Esophagus mucosa (tissue), 1 donor: Measurements from ENCODE around the gene SCN2A. TPM values are rescaled to one million over a fixed set of nuclear protein-coding genes. Genes with fewer than 3 reads are reported as not detected.
"Not testable (repeated sequence)": the region's sequence is repeated elsewhere in the genome, so short reads cannot be mapped to it uniquely, and the experiment has no call there.

Experiments used
- ATAC-seq: fragments of 200-7000 bp; cut with Tn5 transposase; one replicate; pipeline ENCODE4 v1.9.1; 2020
- total RNA-seq: library from RNA; stranded (reverse); gene quantifications from one replicate; pipeline ENCODE4 v1.2.4, GENCODE V29; 2023
- donor health status: DM: yes; HTN: yes; CAD: no.

The SCN2A gene
- total RNA-seq, 1 donor from 2014 or later, result 0.04 TPM

GRCh38 chr2:165256618-165257017, 17.4 kb downstream of the SCN2A start:
- ATAC-seq, result no peak

DNA sequence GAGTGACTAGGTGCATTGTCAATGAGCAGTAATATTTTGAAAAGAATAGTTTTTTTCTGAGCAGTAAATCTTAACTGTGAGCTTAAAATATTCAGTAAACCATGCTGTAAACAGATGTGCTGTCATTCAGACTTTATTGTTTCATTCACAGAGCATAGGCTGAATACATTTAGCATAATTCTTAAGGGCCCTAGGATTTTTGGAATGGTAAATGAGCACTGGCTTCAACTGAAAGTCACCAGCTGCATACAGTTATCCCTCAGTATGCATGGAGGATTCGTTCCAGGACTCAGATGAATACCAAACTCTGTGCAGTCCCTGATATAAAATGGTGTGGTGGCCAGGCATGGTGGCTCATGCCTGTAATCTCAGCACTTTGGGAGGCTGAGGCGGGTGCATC, 21.1 kb downstream of the SCN2A start:
- not testable (repeated sequence) for ATAC-seq

DNA sequence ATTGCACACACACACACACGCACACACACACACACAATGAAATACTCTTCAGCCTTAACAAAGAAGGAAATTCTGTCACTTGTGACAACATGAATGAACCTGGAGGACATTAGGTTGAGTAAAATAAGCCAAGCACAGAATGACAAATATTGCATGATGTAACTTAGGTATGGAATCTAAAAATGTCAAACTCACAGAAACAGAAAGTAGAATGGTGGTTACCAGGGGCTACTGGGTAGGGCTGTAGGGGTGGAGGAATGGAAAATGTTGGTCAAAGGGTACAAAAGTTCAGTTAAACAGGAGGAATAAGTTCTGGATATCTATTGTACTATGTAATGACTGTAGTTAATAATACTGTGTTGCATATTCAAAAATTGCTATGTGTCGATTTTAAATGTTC, 29.5 kb downstream of the SCN2A start:
- ATAC-seq, result no peak

- no peak for ATAC-seq
These were observed 34.0 kb downstream of the SCN2A start for GRCh38 chr2:165273176-165273575.

DNA sequence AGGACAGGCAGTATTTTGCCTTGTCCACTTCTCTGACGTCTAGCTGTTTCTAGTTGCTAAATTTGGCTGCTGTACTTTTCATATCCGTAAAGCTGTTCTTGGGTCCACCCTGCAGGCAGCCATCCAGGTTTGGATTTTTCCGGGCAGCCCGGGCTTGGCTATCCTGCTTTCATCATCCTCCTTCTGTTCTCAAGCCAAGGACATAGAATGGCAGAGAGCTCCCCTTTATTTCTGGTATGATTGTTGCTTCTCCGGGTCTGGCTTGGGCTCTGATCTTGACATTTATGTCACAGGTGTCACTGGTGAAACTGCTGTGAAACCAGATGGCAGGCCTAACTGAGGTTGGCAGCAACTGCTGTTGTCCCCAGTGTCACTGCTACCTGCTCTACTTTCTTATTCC, 35.5 kb downstream of the SCN2A start:
- ATAC-seq, result no peak

- ATAC-seq, result no peak
These were observed 36.7 kb downstream of the SCN2A start for GRCh38 chr2:165275932-165276331.

DNA sequence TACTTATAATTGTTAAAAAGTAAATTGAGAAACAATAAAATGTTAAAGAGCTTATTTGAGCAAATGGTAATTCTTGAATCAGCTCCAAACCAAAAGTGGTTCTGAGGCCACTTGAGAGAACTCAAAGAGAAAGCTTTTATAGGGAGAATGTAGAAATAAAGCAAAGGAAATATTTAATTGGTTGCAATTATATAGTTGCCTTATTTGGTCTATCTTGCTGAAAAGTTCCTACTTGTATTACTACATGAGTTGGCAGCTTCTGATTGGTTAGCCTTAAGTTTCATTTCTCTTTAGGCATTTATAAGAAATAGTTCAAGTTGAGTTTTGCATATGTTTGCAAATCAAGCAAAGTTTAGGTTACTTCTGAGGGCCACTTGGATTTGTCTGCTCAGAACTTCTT, 38.1 kb downstream of the SCN2A start:
- ATAC-seq, result no peak

- ATAC-seq, result no peak
These were observed 38.8 kb downstream of the SCN2A start for GRCh38 chr2:165277860-165278656.

DNA sequence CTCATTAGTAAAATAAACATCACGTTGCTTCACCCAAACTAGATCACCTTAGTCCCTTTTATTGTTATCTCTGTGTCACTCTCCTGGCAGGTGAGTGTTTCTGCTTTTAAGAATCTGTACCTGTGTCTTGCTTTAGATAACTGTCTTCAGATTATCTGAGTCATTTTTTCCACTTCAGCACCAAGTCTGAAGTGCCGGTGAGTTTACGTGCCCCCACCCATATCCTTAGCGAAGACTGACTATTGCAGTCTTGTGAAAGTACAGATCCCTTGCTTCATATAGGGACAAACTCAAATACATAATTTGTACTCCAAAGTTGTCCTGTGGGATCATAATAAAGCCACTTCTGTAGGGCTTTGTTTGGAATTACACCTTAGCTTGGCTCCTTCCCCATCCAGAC, 41.1 kb downstream of the SCN2A start:
- ATAC-seq, result no peak

GRCh38 chr2:165281387-165281786, 42.2 kb downstream of the SCN2A start:
- ATAC-seq, result no peak

GRCh38 chr2:165283342-165283741, 44.1 kb downstream of the SCN2A start:
- ATAC-seq, result no peak

DNA sequence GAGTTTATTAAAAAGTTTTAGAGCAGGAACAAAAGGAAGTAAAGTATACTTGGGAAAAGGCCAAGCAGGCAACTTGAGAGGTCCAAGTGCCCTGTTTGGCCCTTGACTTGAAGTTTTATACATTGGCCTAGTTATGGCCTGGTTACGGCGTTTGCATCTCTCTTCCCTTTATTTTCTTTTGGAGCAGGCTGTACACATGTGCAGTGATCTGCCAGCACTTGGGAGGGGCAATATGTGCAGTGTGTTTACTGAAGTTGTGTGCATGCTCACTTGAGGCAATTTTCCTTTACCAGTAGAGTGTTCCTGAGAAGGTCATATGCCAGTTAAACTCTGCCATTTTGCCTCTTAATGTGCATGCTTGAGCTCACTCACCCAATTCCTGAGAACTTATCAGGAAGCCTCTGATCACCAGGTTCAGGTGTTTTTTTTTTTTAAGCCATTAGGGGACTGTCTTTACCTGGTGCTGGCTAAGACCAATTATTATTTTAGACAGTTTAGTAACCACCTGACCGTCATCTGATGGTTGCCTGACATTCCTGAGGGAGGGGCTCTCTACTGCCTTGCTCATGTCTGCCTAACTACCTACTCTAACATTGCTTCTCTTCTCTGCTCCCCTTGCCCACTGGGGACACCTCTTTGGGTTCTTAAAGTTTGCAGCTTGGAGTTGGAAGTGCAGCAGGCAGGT, 48.0 kb downstream of the SCN2A start:
- ATAC-seq, result no peak

DNA sequence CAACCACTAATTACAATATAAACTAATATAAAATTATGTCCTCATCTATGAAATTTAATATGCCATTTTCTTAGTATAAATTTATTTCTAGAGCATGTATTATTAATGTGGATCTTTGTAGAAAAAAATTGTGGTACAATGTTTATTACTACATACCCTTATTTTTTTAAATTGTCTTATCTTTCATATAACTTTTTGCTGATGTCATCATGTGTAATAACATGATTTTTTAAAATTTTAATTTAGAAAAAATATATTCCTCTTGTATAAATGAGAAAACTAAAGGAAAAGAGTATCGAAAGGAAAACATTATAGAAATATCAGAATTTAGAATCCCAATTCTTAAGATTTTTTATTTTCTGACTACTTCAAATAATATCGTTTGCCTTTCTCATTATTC, 49.9 kb downstream of the SCN2A start:
- ATAC-seq, result no peak

DNA sequence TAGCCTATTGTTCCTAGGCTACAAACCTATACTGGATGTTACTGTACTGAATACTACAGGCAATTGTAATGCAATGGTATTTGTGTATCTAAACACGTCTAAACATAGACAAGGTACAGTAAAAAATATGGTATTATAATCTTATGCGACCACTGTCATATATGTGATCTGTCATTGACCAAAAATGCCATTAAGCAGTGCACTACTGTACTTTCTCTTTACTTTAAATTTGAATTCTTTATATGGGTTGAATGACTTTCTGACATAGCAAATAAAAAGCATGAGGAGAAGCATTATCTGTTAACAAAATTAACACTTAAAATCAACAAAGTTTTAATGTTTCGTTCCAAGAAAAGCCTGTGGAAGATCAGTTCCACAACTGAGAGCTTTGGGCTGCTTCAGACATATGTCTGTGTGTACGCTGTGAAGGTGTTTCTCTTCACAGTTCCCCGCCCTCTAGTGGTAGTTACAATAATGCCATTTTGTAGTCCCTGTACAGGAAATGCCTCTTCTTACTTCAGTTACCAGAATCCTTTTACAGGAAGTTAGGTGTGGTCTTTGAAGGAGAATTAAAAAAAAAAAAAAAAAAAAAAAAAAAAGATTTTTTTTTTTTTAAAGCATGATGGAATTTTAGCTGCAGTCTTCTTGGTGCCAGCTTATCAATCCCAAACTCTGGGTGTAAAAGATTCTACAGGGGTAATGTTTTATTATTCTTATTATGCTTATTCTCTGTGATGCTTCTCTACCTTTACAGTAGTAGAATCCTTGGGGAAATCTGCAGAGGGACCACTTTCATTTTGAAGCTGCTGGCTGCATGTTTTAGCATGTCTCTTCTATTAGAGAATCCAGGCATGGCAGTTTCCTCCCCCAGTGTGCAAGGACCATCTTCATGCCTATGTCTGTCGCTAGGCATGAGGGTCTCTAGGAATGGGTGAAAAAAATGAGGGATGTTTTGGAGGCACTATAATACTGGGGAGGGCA, 54.5 kb downstream of the SCN2A start:
- peak; percentile 96 for ATAC-seq

DNA sequence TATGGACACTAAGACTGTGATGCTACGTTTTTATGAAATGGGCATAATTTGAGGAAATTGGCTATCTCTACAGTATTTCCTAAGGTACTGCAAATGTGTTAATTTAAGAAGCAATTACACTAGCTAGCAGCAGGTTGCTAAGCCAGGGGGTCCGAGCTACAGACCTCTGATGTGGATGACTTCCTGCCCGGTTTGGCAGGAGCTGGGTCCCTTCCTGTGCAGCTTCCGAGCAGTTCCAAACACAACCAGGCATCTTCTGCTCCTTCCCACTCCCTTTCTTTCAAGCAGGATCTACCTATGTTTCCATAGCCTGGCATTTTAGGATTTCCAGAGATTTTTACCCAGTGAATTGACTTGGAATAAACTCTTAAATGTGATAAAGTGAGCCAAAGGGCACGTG, 55.7 kb downstream of the SCN2A start:
- no peak for ATAC-seq

DNA sequence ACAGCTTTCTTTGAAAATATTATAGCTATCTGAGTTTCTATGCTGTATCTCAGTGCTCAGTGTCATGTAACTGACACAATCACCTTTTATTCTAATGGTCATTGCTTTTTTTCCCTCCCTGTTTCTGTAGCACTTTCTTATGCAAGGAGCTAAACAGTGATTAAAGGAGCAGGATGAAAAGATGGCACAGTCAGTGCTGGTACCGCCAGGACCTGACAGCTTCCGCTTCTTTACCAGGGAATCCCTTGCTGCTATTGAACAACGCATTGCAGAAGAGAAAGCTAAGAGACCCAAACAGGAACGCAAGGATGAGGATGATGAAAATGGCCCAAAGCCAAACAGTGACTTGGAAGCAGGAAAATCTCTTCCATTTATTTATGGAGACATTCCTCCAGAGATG, 56.4 kb downstream of the SCN2A start:
- no peak for ATAC-seq

DNA sequence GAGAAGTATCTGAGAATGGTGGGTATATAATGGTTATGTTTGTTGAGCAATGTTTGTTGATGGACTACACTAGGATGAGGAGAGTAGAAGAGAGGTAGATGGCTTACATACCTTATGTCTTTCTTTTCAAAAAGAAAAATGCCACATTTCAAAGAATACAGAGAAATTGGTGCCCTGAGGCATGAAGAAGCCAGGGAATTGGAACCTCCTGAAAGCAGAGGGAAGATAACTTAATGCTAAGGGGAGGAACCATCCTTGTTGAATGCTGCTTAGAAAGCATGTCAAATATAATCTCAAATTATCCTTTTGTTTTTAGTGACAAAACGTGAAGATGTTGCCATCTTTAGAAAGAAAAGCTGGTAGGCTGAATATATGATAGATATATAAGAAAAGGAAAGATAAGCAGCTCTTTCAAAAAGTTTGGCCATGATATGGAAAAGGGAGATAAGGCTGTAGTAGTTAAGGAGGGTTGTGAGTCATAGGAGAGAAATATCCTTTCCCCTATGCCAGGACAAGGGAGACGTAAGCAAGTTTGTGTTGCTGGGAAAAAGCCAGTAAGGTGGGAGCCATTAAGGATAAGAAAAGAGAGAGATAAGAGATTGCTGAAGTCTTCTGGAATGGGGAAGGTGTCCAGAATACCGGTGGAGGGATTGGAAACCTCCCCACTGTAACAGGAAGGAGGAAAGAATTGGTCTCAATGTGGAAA, 66.3 kb downstream of the SCN2A start:
- no peak for ATAC-seq

DNA sequence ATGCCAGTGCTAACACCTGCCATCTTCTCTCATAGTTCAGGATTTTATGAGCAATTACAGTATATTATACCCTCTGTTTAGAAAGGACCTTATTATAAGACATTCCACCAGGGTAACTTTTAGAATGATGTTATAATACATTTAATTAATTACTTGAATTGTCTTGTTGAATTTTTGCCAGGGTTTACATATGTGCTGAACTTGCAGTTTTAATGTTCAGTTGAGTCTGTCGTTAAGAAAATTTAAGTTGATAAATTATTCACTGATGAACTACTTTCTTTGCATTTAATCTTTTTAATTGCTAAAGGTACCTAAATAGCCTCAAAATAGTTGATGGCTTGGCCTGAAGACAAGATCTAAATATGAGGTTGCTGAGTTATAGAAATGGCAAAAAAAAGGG, 68.1 kb downstream of the SCN2A start:
- ATAC-seq, result no peak

- no peak for ATAC-seq
These were observed 72.7 kb downstream of the SCN2A start for GRCh38 chr2:165311949-165312348.

GRCh38 chr2:165312999-165313398, 73.8 kb downstream of the SCN2A start:
- no peak for ATAC-seq

DNA sequence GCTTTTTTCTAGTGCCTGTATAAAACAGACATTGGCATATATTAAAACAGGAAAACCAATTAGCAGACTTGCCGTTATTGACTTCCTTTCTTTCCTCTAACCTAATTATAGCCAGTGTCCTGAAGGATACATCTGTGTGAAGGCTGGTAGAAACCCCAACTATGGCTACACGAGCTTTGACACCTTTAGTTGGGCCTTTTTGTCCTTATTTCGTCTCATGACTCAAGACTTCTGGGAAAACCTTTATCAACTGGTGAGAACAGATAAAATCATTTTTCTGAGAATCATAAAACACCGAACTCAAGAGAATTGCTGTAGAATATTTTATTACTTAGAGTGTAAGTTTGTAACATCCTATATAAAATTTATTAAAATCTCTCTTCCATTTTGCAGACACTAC, 74.3 kb downstream of the SCN2A start:
- ATAC-seq, result no peak

GRCh38 chr2:165328272-165328671, 89.1 kb downstream of the SCN2A start:
- no peak for ATAC-seq
